ENCODE data around the gene PACSIN2. TPM values are rescaled to one million over a fixed set of nuclear protein-coding genes. Genes with fewer than 3 reads are reported as not detected.
A peak's percentile ranks its signal among the peaks of the same experiment; 100 is the strongest.

PACSIN2 gene
- total and polyA plus RNA-seq, 2 of the 13 experiments (the other 11 are each of a cell fraction or from before 2014, with no cell fraction given) = 54.1 to 68.8 TPM

GRCh38 chr22:42993651-42994275, 21.2 kb downstream of the PACSIN2 start (continued):
- TF ChIP-seq ZHX2 (IDR thresholded peaks at IDR 0.05; ENCODE audit: low read depth) (no peak), ZHX2 (CRISPR knock-in tag; IDR thresholded peaks at IDR 0.05; ENCODE audit: borderline replicate concordance) (no peak), PRDM10 (CRISPR knock-in tag; IDR thresholded peaks at IDR 0.05; ENCODE audit: low read depth) (no peak), FOXK2 (IDR thresholded peaks at IDR 0.05) (peak; percentile 4; the same call in 1 of the 2 replicates), GABPB1 (CRISPR knock-in tag; IDR thresholded peaks at IDR 0.05) (peak; percentile 9; the same call in 1 of the 2 replicates), MXD4 (CRISPR knock-in tag; IDR thresholded peaks at IDR 0.05) (no peak), THRA (CRISPR knock-in tag; IDR thresholded peaks at IDR 0.05; ENCODE audit: borderline replicate concordance) (peak; percentile 55; the same call in 1 of the 2 replicates), BCL3 (CRISPR knock-in tag; IDR thresholded peaks at IDR 0.05) (peak; percentile 26; the same call in 1 of the 2 replicates), AHDC1 (CRISPR knock-in tag; IDR thresholded peaks at IDR 0.05; ENCODE audit: borderline replicate concordance) (0 out of 2 replicates have a peak, but pooled peaks have one; percentile 66)
